Mucosa of gallbladder (tissue), 1 donor: Measurements from ENCODE around the gene CBLN3. TPM values are rescaled to one million over a fixed set of nuclear protein-coding genes. Genes with fewer than 3 reads are reported as not detected.
A peak's percentile ranks its signal among the peaks of the same experiment; 100 is the strongest.

Experiments used
- DNase-seq: peaks from one replicate; pipeline ENCODE4 v3.0.0-alpha.2; 2020; ENCODE audit warnings: low spot score
- total RNA-seq: library from RNA; stranded (reverse); gene quantifications from one replicate; pipeline ENCODE4 v1.2.1, GENCODE V29; 2021
- donor health status: DM: no; HTN: no; CAD: no.

The CBLN3 gene
- total RNA-seq, 1 donor from 2014 or later: 14.0 TPM

DNA sequence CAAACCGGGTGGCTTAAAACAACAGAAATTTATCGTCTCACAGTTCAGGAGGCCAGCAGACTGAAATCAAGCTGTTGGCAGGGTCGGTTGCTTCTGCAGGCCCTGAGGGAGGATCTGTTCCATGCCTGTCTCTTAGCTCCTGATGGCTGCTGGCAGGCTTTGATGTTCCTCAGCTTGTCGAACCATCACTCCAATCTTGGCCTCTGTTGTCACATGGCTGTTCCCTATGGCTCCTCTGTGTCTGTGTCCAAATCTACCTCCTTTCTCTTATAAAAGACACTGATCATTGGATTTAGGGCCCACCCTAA is 47.5 kb downstream of the CBLN3 start:
- DNase-seq: no peak

DNA sequence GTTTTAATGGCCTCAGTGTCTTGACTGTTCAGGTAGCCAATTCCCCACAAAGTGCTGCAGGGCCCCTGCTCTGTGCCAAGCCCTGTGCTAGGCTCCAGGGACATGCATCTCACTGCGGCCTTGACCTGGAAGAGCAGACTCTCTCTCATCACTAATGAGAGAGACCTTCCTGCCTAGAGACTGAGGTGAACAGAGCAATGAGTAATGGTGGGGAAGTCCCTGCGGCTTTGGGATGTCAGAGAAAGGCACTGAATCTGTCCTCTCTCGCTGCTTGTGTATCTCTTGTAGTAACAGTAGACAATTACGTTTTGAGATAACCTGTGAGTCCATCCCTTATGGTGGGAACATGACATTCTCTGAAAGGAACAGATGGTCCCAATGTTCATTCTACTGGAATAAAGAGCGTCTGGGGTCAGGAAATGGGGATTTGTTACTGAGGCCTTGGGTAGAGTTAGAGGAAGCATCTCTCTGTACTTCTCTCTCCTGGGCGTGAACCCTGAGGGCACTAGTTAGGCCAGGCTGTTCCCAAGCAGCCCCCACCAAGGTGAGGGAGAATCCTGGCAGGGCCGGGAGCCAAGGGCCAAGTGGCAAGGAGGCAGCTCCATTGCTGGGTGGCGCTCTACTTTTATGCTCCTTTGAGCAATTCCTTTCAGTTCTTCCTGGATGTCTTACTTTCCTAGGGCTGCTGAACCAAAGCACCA is 48.0 kb downstream of the CBLN3 start:
- no peak for DNase-seq

DNA sequence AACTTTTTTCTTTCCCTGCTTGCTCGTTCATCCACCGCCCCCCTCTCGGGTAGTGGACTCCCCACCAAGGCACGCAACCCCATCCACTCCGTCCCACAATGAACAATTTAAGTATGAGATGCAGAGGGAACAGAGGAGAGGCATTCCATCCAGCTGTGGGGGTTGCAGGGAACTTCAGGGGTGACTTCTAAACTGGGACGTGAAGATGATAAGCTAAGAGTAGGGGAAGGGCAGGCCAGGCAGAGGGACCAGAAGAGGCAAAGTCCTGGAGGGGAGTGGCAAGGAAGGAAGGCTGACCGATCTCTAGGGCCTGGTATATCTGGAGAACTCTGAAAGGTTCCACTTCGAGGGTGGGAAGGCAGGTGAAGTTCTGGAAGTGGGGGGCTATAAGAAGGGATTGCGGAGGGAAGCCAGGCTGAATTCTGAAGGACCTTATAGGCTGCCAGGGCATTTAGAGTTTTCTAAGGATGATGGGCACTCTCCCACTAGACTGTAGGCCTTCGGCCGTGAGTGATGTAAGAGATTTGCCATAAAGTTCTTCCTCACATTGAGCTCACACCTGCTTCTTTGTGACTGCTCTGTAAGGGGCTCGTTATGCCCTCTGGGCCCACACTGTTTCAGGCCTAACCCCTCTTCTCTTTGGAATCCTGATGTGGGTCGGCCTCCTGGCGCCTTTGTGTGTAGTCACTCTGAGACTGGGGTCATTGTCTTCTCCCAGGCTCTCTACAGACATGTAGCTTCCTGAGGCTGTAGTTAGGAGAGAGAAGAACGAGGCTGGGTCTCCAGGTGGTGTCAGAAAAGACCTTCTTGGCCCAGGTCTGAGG is 49.3 kb downstream of the CBLN3 start:
- DNase-seq: no peak

DNA sequence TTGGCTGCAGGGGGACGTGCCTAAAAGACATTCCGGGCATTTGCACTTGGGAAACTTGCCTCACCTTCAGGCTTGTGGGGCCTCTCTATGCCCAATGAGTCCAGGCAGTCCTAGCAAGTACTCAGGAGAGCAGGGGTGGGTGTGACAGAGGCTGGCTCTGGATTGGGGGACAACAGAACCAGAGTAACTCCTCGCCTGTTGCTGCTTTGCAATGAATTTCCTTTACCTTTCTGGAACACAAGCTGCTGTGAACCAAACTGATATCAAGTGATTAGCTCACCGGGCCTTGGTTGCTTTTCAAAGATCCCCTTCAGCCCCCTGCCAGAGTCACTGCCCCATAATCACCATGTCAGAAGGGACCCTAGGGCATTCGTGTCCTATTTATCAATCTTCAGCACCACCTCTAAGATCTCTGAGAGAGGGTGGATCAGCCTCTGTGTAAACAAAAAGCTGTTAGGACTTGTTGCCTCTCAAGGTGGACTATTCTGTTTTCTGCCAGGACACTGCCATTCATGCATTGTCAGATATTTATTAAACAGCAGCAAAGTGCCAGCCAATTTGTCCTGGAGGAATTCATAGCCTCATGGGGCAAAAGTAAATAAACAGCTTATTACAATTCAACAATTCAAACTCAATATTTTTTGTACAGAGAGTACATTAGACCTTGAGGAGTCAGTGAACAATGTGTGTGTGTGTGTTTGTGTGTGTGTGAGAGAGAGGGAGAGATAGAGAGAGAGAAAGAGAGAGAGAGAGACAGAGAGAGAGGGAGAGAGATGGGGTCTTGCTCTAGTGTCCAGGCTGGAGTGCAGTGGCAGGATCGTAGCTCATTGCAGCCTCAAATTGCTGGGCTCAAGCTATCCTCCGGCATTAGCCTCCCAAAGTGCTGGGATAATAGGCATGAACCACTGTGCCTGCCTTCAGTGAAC is 50.2 kb downstream of the CBLN3 start:
- no peak for DNase-seq

DNA sequence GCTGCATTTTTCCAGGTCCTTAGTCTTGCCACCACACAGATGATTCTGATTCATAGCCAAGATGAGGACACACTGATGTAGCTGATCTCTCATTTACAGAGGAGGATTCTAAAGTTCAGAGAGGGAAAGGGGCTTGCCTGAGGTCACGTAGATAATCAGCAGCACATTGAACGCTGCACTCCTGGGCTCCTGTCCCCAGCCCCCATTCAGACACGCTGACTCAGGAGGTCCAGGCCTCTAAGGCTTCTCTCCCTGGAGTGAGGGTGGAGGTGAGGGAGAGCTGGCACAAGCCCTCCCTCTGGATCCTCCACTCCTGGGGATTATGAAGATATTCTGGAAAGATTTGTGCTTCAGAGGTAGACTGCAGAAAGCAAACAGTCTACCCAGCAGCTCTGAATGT is 51.1 kb downstream of the CBLN3 start:
- DNase-seq: no peak

DNA sequence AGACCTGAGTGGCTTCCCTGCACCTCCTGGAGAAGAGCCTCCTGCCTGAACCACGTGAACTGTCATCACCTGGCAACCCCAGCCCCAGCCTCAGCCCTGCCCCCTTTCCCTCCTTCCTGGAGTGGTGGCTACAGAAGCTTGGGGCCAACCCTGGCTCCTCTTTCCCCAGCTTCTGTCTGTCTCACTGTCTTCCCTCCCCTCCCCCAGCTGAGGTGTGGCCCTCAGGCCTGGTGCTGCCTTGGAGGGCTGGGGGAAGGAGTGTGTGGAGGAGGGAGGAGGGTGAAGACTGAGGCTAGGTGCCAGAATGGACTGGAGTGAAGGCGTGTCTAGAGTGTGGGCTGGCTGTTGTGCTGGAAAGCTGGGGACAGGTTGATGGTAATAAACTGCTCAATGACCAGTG is 51.8 kb downstream of the CBLN3 start:
- DNase-seq: peak; percentile 69

DNA sequence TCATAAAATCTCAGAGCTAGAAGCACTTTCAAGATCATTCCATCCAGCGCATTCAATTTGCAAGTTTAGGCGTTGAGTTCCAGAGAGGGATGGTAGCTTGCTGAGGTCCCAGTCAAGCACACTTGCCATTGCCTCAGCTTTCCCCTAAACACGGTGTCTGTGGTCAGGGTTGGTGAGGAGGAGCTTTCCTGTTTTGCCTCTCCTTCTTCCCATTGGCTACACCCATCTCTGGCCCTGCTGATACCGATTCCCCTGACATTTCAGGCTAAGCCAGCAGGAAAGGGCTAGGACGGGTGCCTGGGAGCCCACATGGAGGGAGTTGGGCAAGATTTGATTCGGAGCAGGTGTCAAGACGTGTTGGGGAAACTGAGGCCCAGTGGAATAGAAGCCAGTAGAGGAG is 52.3 kb downstream of the CBLN3 start:
- DNase-seq: no peak

Other genes with a start within 250 kb of the CBLN3 start
- gene IPO4, start 240.9 kb downstream of the CBLN3 start, total RNA-seq: 23.0 TPM
- gene TM9SF1, start 234.2 kb downstream of the CBLN3 start, total RNA-seq: 94.1 TPM
- 0.40 TPM for gene TSSK4, start 224.0 kb downstream of the CBLN3 start, total RNA-seq
- 53.0 TPM for gene CHMP4A, start 216.2 kb downstream of the CBLN3 start, total RNA-seq
- 20.3 TPM for gene MDP1, start 213.6 kb downstream of the CBLN3 start, total RNA-seq
- 121 TPM for gene NEDD8, start 197.3 kb downstream of the CBLN3 start, total RNA-seq
- 91.6 TPM for gene GMPR2, start 196.7 kb downstream of the CBLN3 start, total RNA-seq
- gene TINF2, start 187.0 kb downstream of the CBLN3 start, total RNA-seq: 61.8 TPM
- gene TGM1, start 166.5 kb downstream of the CBLN3 start, total RNA-seq: 3.0 TPM
- 36.0 TPM for gene RABGGTA, start 158.1 kb downstream of the CBLN3 start, total RNA-seq
- 39.2 TPM for gene DHRS1, start 129.9 kb downstream of the CBLN3 start, total RNA-seq
- 24.7 TPM for gene NOP9, start 129.8 kb downstream of the CBLN3 start, total RNA-seq
- 25.6 TPM for gene CIDEB, start 121.7 kb downstream of the CBLN3 start, total RNA-seq
- 6.1 TPM for gene LTB4R2, start 119.5 kb downstream of the CBLN3 start, total RNA-seq
- gene LTB4R, start 118.2 kb downstream of the CBLN3 start, total RNA-seq: 6.5 TPM
- 29.0 TPM for gene ADCY4, start 94.6 kb downstream of the CBLN3 start, total RNA-seq
- gene RIPK3, start 89.7 kb downstream of the CBLN3 start, total RNA-seq: 56.5 TPM
- gene NFATC4, start 61.5 kb downstream of the CBLN3 start, total RNA-seq: 148 TPM
- gene NYNRIN, start 30.7 kb downstream of the CBLN3 start, total RNA-seq: 30.6 TPM
- gene KHNYN, start 286 bp upstream of the CBLN3 start, total RNA-seq: 93.4 TPM
- gene SDR39U1, start 13.1 kb upstream of the CBLN3 start, total RNA-seq: 64.8 TPM
- 0.29 TPM for gene CMA1, start 78.6 kb upstream of the CBLN3 start, total RNA-seq
- 4.9 TPM for gene CTSG, start 146.6 kb upstream of the CBLN3 start, total RNA-seq
- gene GZMH, start 180.0 kb upstream of the CBLN3 start, total RNA-seq: 2.0 TPM
- gene GZMB, start 204.5 kb upstream of the CBLN3 start, total RNA-seq: 2.8 TPM